Liver (tissue), 3 donors: ENCODE measurements around the gene PTPRN2.

ENCODE experiments used
- ATF3 ChIP-seq: IDR thresholded peaks from 2 replicates; pipeline ENCODE4 v1.6.1; 2016; ENCODE audit warnings: antibody characterized with exemption
- CTCF ChIP-seq: fragments of 150-350 bp; IDR thresholded peaks from 2 replicates; pipeline ENCODE4 v1.5.1; 2017; ENCODE audit warnings: improper control_type of control experiment, low read depth, low read length; ENCODE audit not compliant: missing input control
- EGR1 ChIP-seq, 2 donors: IDR thresholded peaks; 2 replicates each; pipeline ENCODE4 v1.6.1; 2016 to 2018; ENCODE audit warnings: antibody characterized with exemption in 2 of 2, low read depth in 2 of 2
- GABPA ChIP-seq, 2 donors: IDR thresholded peaks in 1 of 2; conservative IDR thresholded peaks in 1 of 2; 2 replicates each; pipeline ENCODE4 v1.6.1; 2016; ENCODE audit warnings: antibody characterized with exemption in 2 of 2, mild to moderate bottlenecking in 1 of 2, moderate library complexity in 1 of 2
- JUND ChIP-seq, 2 donors: IDR thresholded peaks; 2 replicates each; pipeline ENCODE4 v1.6.1; 2016; ENCODE audit warnings: antibody characterized with exemption in 2 of 2
- MAX ChIP-seq: IDR thresholded peaks from 2 replicates; pipeline ENCODE4 v1.6.1; 2016; ENCODE audit warnings: antibody characterized with exemption
- RAD21 ChIP-seq, 2 donors: IDR thresholded peaks; 2 replicates each; pipeline ENCODE4 v1.6.1; 2016; ENCODE audit warnings: antibody characterized with exemption in 2 of 2, mild to moderate bottlenecking in 2 of 2
- REST ChIP-seq: IDR thresholded peaks from 2 replicates; pipeline ENCODE4 v1.6.1; 2016; ENCODE audit warnings: antibody characterized with exemption, mild to moderate bottlenecking
- SP1 ChIP-seq: IDR thresholded peaks from 2 replicates; pipeline ENCODE4 v1.6.1; 2018; ENCODE audit warnings: antibody characterized with exemption, mild to moderate bottlenecking
- TAF1 ChIP-seq: conservative IDR thresholded peaks from 2 replicates; pipeline ENCODE4 v1.6.1; 2016; ENCODE audit warnings: antibody characterized with exemption, mild to moderate bottlenecking
- YY1 ChIP-seq: IDR thresholded peaks from 2 replicates; pipeline ENCODE4 v1.6.1; 2016; ENCODE audit warnings: antibody characterized with exemption, mild to moderate bottlenecking
- ZBTB33 ChIP-seq: IDR thresholded peaks from 2 replicates; pipeline ENCODE4 v1.6.1; 2016; ENCODE audit warnings: antibody characterized with exemption
- donor health status: healthy.
- donor health status: healthy.

GRCh38 chr7:158053183-158053915 lies 534.3 kb downstream of the PTPRN2 start:
- TF ChIP-seq CTCF (no peak), MAX (no peak), ATF3 (no peak), REST (no peak), JUND (IDR thresholded peaks at IDR 0.05) (no peak), RAD21 (IDR thresholded peaks at IDR 0.05) (no peak), YY1 (no peak), GABPA (IDR thresholded peaks at IDR 0.05 in 1 of 2, conservative IDR thresholded peaks at IDR 0.05 in 1 of 2) (no peak), TAF1 (no peak), ZBTB33 (no peak), SP1 (no peak), EGR1 (IDR thresholded peaks at IDR 0.05; ENCODE audit: low read depth in 2 of 2) (no peak)
